Dermis blood vessel endothelial cell (primary cell): ENCODE data around the gene NR2F1-AS1. TPM values are rescaled to one million over a fixed set of nuclear protein-coding genes. Genes with fewer than 3 reads are reported as not detected.

Source experiments
- DNase-seq: peaks from one replicate; pipeline ENCODE4 v3.0.0; 2010
- total RNA-seq: library from RNA; depleted of rRNA; stranded (reverse); fragments of >200 nt; gene quantifications from 2 replicates; pipeline ENCODE4 v1.2.3, GENCODE V29; 2014

Gene NR2F1-AS1
- total RNA-seq, 1 donor from 2014 or later = 11.2 TPM

- no peak for DNase-seq
Observed at GRCh38 chr5:93382188-93382825, 198.7 kb downstream of the NR2F1-AS1 start.

GRCh38 chr5:93381057-93381456, 200.0 kb downstream of the NR2F1-AS1 start:
- no peak for DNase-seq

GRCh38 chr5:93378073-93378472, 202.9 kb downstream of the NR2F1-AS1 start:
- no peak for DNase-seq

GRCh38 chr5:93371893-93372292, 209.1 kb downstream of the NR2F1-AS1 start:
- DNase-seq = no peak

- DNase-seq = no peak
Observed at GRCh38 chr5:93364378-93364777, 216.6 kb downstream of the NR2F1-AS1 start.

DNA sequence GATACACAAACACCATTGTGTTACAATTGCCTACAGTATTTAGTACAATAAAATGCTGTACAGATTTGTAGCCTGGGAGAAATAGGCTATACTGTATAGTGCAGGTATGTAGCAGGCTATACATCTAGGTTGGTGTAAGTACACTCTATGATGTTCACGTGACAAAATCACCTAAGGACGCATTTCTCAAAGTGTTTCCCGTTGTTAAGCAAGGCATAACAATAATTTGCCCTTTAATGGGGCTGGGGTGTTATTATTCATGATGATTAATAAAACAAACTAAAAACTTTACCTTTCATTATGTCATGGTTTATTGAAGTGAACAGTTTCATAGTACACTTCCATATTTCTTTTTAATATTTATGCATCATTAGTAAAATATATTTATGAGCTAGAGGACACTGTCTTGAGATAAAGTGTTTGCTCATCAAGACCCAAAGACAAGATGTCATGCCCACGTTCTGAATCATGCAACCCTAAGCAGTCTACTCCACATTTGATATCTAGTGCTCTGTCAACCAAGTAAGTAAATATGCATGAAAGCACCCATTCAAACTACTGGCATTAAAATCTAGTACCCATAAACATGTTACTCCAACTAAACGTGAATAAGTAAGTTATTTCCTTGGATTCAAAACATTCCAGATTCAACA, 220.5 kb downstream of the NR2F1-AS1 start:
- peak; percentile 44 for DNase-seq

DNA sequence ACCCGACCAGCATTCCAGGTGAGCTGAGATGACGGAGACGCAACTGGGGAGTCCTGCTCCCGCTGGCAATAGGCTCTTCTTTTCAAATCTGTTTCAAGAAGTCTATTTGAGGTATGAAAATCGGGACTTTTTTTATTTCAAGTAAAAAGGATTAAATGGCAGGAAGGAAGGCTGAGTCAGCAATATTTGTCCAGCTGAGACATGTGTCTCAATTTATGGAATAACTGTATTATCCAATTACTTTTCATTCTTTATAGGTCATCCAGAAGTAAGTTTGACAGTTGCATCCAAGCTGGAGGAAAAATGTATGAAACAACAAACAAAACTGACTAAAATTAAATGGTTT, 221.1 kb downstream of the NR2F1-AS1 start:
- no peak for DNase-seq

Other genes starting within 250 kb of the NR2F1-AS1 start
- 34.7 and 98.7 TPM in 2 replicates for gene NR2F1, start 2.0 kb upstream of the NR2F1-AS1 start, total RNA-seq
- 0.65 and 1.2 TPM in 2 replicates for gene POU5F2, start 160.4 kb upstream of the NR2F1-AS1 start, total RNA-seq